H9 (cell line): ENCODE results near the gene RAB26. TPM values are rescaled to one million over a fixed set of nuclear protein-coding genes. Genes with fewer than 3 reads are reported as not detected.

Source experiments
- DNase-seq: peaks from one replicate; pipeline ENCODE4 v3.0.0-alpha.2; 2017
- H2AFZ ChIP-seq: one replicate; pipeline ENCODE4 v1.6.1; 2013; ENCODE audit warnings: mild to moderate bottlenecking, low read length, control low read depth, moderate library complexity
- H2AK5ac ChIP-seq: 2 replicates; pipeline ENCODE4 v1.6.1; 2013; ENCODE audit warnings: low read length, control low read depth, mixed read lengths; ENCODE audit not compliant: insufficient read length
- H2BK120ac ChIP-seq: one replicate; pipeline ENCODE4 v1.6.1; 2013; ENCODE audit warnings: low read depth, mild to moderate bottlenecking, low read length, control low read depth, inconsistent platforms; ENCODE audit not compliant: poor library complexity, severe bottlenecking
- H2BK12ac ChIP-seq: 2 replicates; pipeline ENCODE4 v1.6.1; 2013; ENCODE audit warnings: low read length, control low read depth, mixed read lengths, low read depth; ENCODE audit not compliant: insufficient read length
- H2BK15ac ChIP-seq: 2 replicates; pipeline ENCODE4 v1.6.1; 2013; ENCODE audit warnings: low read depth, low read length, control low read depth
- H2BK20ac ChIP-seq: one replicate; pipeline ENCODE4 v1.6.1; 2013; ENCODE audit warnings: low read depth, mild to moderate bottlenecking, low read length, control low read depth, inconsistent platforms; ENCODE audit not compliant: poor library complexity, severe bottlenecking
- H2BK5ac ChIP-seq: 2 replicates; pipeline ENCODE4 v1.6.1; 2013; ENCODE audit warnings: low read length, control low read depth, mixed read lengths; ENCODE audit not compliant: insufficient read length
- H3K14ac ChIP-seq: 2 replicates; pipeline ENCODE4 v1.6.1; 2013; ENCODE audit warnings: low read length, control low read depth; ENCODE audit not compliant: insufficient read depth
- H3K18ac ChIP-seq: 2 replicates; pipeline ENCODE4 v1.6.1; 2013; ENCODE audit warnings: low read depth, mild to moderate bottlenecking, mixed read lengths, low read length, control low read depth; ENCODE audit not compliant: insufficient read length
- H3K23ac ChIP-seq: 2 replicates; pipeline ENCODE4 v1.6.1; 2013; ENCODE audit warnings: low read length, control low read depth, mixed read lengths, low read depth; ENCODE audit not compliant: insufficient read length
- H3K23me2 ChIP-seq: 2 replicates; pipeline ENCODE4 v1.6.1; 2013; ENCODE audit warnings: low read depth, mild to moderate bottlenecking, mixed read lengths, low read length, control low read depth; ENCODE audit not compliant: insufficient read length, poor library complexity, severe bottlenecking
- H3K27ac ChIP-seq: 2 replicates; pipeline ENCODE4 v1.5.1; 2013; ENCODE audit warnings: low read length, control low read depth, mixed read lengths, low read depth; ENCODE audit not compliant: insufficient read length
- H3K27me3 ChIP-seq: 2 replicates; pipeline ENCODE4 v1.6.1; 2013; ENCODE audit warnings: low read length, control low read depth, inconsistent platforms; ENCODE audit not compliant: insufficient read depth
- H3K4ac ChIP-seq: 2 replicates; pipeline ENCODE4 v1.6.1; 2013; ENCODE audit warnings: low read depth, mild to moderate bottlenecking, control low read depth, inconsistent platforms, low read length, moderate library complexity
- H3K4me1 ChIP-seq: 2 replicates; pipeline ENCODE4 v1.6.1; 2013; ENCODE audit warnings: low read length, control low read depth, inconsistent platforms; ENCODE audit not compliant: insufficient read depth
- H3K4me2 ChIP-seq: 2 replicates; pipeline ENCODE4 v1.6.1; 2013; ENCODE audit warnings: low read length, control low read depth, mixed read lengths; ENCODE audit not compliant: insufficient read length, insufficient read depth
- H3K56ac ChIP-seq: 2 replicates; pipeline ENCODE4 v1.6.1; 2013; ENCODE audit warnings: low read depth, mild to moderate bottlenecking, mixed read lengths, low read length, control low read depth; ENCODE audit not compliant: insufficient read length
- H3K79me1 ChIP-seq: 2 replicates; pipeline ENCODE4 v1.6.1; 2013; ENCODE audit warnings: low read depth, mild to moderate bottlenecking, moderate library complexity, low read length, control low read depth, inconsistent platforms; ENCODE audit not compliant: insufficient read depth, poor library complexity, severe bottlenecking
- H3K79me2 ChIP-seq: 2 replicates; pipeline ENCODE4 v1.6.1; 2013; ENCODE audit warnings: low read length, control low read depth, inconsistent platforms; ENCODE audit not compliant: insufficient read depth
- H3K9ac ChIP-seq: 2 replicates; pipeline ENCODE4 v1.6.1; 2013; ENCODE audit warnings: low read length, control low read depth, mixed read lengths; ENCODE audit not compliant: insufficient read length; ENCODE audit errors: extremely low read depth
- H3K9me3 ChIP-seq: one replicate; pipeline ENCODE4 v1.6.1; 2013; ENCODE audit warnings: low read depth, low read length, inconsistent platforms; ENCODE audit not compliant: control insufficient read depth
- H3T11ph ChIP-seq: one replicate; pipeline ENCODE4 v1.6.1; 2013; ENCODE audit warnings: mild to moderate bottlenecking, low read length, control low read depth, inconsistent platforms
- H4K20me1 ChIP-seq: one replicate; pipeline ENCODE4 v1.6.1; 2013; ENCODE audit not compliant: control insufficient read depth, insufficient read length, insufficient read depth
- H4K5ac ChIP-seq: 2 replicates; pipeline ENCODE4 v1.6.1; 2013; ENCODE audit warnings: low read depth, mild to moderate bottlenecking, mixed read lengths, low read length, control low read depth; ENCODE audit not compliant: insufficient read length
- H4K8ac ChIP-seq: replicated peaks from 2 replicates; pipeline ENCODE4 v1.6.1; 2013; ENCODE audit warnings: low read length, control low read depth, mixed read lengths, low read depth; ENCODE audit not compliant: insufficient read length
- H4K91ac ChIP-seq: 2 replicates; pipeline ENCODE4 v1.6.1; 2013; ENCODE audit warnings: low read depth, mild to moderate bottlenecking, moderate library complexity, mixed read lengths, low read length, control low read depth; ENCODE audit not compliant: insufficient read length
- H3K27ac Mint-ChIP-seq, 3 experiments: 2 replicates in 2 of 3; 3 replicates in 1 of 3; pipeline ENCODE4 v1.8.0; 2020 to 2021; ENCODE audit warnings: mixed read lengths in 3 of 3, mild to moderate bottlenecking in 1 of 3, moderate library complexity in 1 of 3
- H3K27me3 Mint-ChIP-seq: 2 replicates; pipeline ENCODE4 v1.8.0; 2021; ENCODE audit warnings: low read depth, mild to moderate bottlenecking, moderate library complexity, mixed read lengths
- H3K36me3 Mint-ChIP-seq, 3 experiments: 2 replicates in 2 of 3; 3 replicates in 1 of 3; pipeline ENCODE4 v1.8.0; 2020 to 2021; ENCODE audit warnings: low read depth in 3 of 3, mixed read lengths in 3 of 3; ENCODE audit not compliant: insufficient read depth in 1 of 3
- H3K4me1 Mint-ChIP-seq, 2 experiments: 2 replicates each; pipeline ENCODE4 v1.8.0; 2020; ENCODE audit warnings: mixed read lengths in 2 of 2
- H3K4me3 Mint-ChIP-seq, 2 experiments: 2 replicates in 1 of 2; 3 replicates in 1 of 2; pipeline ENCODE4 v1.8.0; 2020 to 2021; ENCODE audit warnings: mild to moderate bottlenecking in 2 of 2, mixed read lengths in 2 of 2, moderate library complexity in 1 of 2
- H3K9me3 Mint-ChIP-seq, 2 experiments: 2 replicates in 1 of 2; 3 replicates in 1 of 2; pipeline ENCODE4 v1.8.0; 2020; ENCODE audit warnings: mild to moderate bottlenecking in 2 of 2, mixed read lengths in 2 of 2, moderate library complexity in 1 of 2
- WGBS: extraction: QIAGEN DNeasy Blood & Tissue Kit; methylation state at CpG from one replicate; pipeline ENCODE4 v1.1.7; 2013; ENCODE audit warnings: missing lambda C conversion rate, low lambda C conversion rate, mixed read lengths; ENCODE audit not compliant: insufficient read length; ENCODE audit errors: extremely low coverage; 5-methylcytosine and 5-hydroxymethylcytosine counted together
- total RNA-seq: library from RNA; stranded (reverse); gene quantifications from 2 replicates; pipeline ENCODE4 v1.2.1, GENCODE V29; 2021
- TF ChIP-seq, protein P1 (sequence below): fragments of 200-600 bp; sonication (generic); conservative IDR thresholded peaks from 3 replicates; pipeline ENCODE4 v1.8.0; 2021; ENCODE audit warnings: antibody characterized with exemption, mild to moderate bottlenecking

Gene RAB26
- total RNA-seq, 1 experiment from 2014 or later, result 2.4 TPM

DNA sequence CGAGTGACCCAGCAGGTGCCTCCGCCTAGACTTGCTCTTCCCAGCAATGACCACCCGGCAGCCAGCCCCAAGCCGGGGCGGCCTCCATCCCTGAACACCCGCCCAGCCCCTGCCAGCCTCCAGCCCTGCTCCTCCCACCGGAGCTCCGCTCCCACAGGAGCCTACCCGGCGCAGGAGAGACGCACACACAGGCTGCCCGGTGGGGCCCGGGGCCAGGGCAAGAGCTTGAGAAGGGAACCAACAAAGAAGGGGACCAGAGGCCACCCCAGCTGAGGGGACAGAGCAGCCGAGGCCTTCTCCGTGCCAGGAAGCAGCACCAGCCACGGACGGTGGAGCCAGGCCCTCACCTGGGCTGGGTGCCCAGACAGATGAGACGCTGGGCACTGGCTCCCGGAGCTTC is 26.6 kb upstream of the RAB26 start:
- Histone ChIP-seq H3K56ac (no peak overlapping the region), H3T11ph (no peak overlapping the region), H4K8ac (no peak overlapping the region), H3K9ac (no peak overlapping the region), H3K14ac (no peak overlapping the region), H3K23ac (no peak overlapping the region), H3K4me2 (no peak overlapping the region), H2BK15ac (no peak overlapping the region), H3K4me1 (no peaks in the 10 kb centered on the region; the same call in 1 of the 2 replicates), H3K23me2 (no peaks in the 10 kb centered on the region), H3K27ac (no peak overlapping the region), H4K20me1 (no peaks in the 10 kb centered on the region), H3K27me3 (no peaks in the 10 kb centered on the region), H2AFZ (no peak overlapping the region), H2BK5ac (no peak overlapping the region), H3K9me3 (no peaks in the 10 kb centered on the region), H4K5ac (no peak overlapping the region), H2BK20ac (no peak overlapping the region), H4K91ac (no peak overlapping the region), H3K79me1 (no peaks in the 10 kb centered on the region), H3K18ac (no peak overlapping the region), H2BK120ac (no peak overlapping the region), H3K4ac (no peak overlapping the region), H2AK5ac (no peak overlapping the region), H2BK12ac (no peak overlapping the region), H3K79me2 (peaks cover under 1% of the 10 kb centered on the region; the same call in 1 of the 2 replicates)
- no peak overlapping the region for H3K4me3 Mint-ChIP-seq
- H3K9me3 Mint-ChIP-seq, result no peaks in the 10 kb centered on the region
- H3K27me3 Mint-ChIP-seq, result no peaks in the 10 kb centered on the region
- H3K27ac Mint-ChIP-seq, result no peak overlapping the region
- no peak for DNase-seq
- no CpG with 5 or more reads among the region's 19 CpGs for WGBS
- H3K4me1 Mint-ChIP-seq, result peaks cover 11 to 17% of the 10 kb centered on the region in 2 experiments
- no peaks in the 10 kb centered on the region for H3K36me3 Mint-ChIP-seq
- TF ChIP-seq, protein P1, sequence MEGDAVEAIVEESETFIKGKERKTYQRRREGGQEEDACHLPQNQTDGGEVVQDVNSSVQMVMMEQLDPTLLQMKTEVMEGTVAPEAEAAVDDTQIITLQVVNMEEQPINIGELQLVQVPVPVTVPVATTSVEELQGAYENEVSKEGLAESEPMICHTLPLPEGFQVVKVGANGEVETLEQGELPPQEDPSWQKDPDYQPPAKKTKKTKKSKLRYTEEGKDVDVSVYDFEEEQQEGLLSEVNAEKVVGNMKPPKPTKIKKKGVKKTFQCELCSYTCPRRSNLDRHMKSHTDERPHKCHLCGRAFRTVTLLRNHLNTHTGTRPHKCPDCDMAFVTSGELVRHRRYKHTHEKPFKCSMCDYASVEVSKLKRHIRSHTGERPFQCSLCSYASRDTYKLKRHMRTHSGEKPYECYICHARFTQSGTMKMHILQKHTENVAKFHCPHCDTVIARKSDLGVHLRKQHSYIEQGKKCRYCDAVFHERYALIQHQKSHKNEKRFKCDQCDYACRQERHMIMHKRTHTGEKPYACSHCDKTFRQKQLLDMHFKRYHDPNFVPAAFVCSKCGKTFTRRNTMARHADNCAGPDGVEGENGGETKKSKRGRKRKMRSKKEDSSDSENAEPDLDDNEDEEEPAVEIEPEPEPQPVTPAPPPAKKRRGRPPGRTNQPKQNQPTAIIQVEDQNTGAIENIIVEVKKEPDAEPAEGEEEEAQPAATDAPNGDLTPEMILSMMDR, result no peak
